Measurements from ENCODE around the gene CLEC17A.
A peak's percentile ranks its signal among the peaks of the same experiment; 100 is the strongest.

The CLEC17A gene

GRCh38 chr19:14553939-14554243, 29.0 kb upstream of the CLEC17A start:
- CTCF ChIA-PET: interaction anchor here (0.6 to 5.0 kb wide), 6 partner anchors 10 to 81 kb away, joined by 3 to 37 read pairs (median 5); no protein-coding TSS in a partner anchor
- no peak overlapping the region for H3K27ac ChIP-seq (ENCODE audit: extremely low read depth, low read depth, low read length)
- peaks cover 0 to 4% of the 10 kb centered on the region in 2 experiments; a peak in 2 of 3 replicates for H3K36me3 ChIP-seq (ENCODE audit: control insufficient read depth in 2 of 2, insufficient read depth in 1 of 2, low read length in 2 of 2)
- peak; percentile 73; the same call in 1 of the 2 replicates for TF ChIP-seq SCRT1 (tag by site-specific recombination; IDR thresholded peaks at IDR 0.05; ENCODE audit: borderline replicate concordance)
- peak; percentile 83 for TF ChIP-seq ZIC2 (tag by site-specific recombination; IDR thresholded peaks at IDR 0.05)
- TF ChIP-seq ZNF513 (tag by site-specific recombination; IDR thresholded peaks at IDR 0.05): no peak
- no peak for TF ChIP-seq ZNF19 (tag by site-specific recombination; IDR thresholded peaks at IDR 0.05; ENCODE audit: low read depth)
- no peak for TF ChIP-seq ZSCAN30 (tag by site-specific recombination; IDR thresholded peaks at IDR 0.05)
- TF ChIP-seq SCRT2 (tag by site-specific recombination; IDR thresholded peaks at IDR 0.05): peak; percentile 93
- no peak for TF ChIP-seq ZNF433 (tag by site-specific recombination; IDR thresholded peaks at IDR 0.05; ENCODE audit: low read depth)
- H3K4me3 ChIP-seq (ENCODE audit: low read depth, low read length): no peak overlapping the region
- peaks cover 8% of the 10 kb centered on the region; the same call in 1 of the 2 replicates for H3K4me1 ChIP-seq (ENCODE audit: control insufficient read depth, insufficient read depth, low read length)
- POLR2A ChIA-PET: interaction anchor here (0.9 to 1.8 kb wide), 4 partner anchors 9 to 37 kb away, joined by 3 to 4 read pairs (median 4); partner anchors contain the start of gene DNAJB1
- no peaks in the 10 kb centered on the region for H3K9me3 ChIP-seq (ENCODE audit: control insufficient read depth, insufficient read depth, low read depth, low read length)

- POLR2A ChIA-PET: interaction anchor here (0.7 to 1.8 kb wide), 5 partner anchors 8 to 37 kb away, joined by 3 to 6 read pairs (median 4); partner anchors contain the start of gene DNAJB1
- Histone ChIP-seq H3K4me1 (ENCODE audit: control insufficient read depth, insufficient read depth, low read length) (peaks cover 8% of the 10 kb centered on the region; the same call in 1 of the 2 replicates), H3K9me3 (ENCODE audit: control insufficient read depth, insufficient read depth, low read depth, low read length) (no peaks in the 10 kb centered on the region), H3K4me3 (ENCODE audit: low read depth, low read length) (no peak overlapping the region), H3K27ac (ENCODE audit: extremely low read depth, low read depth, low read length) (peak overlapping the region; percentile 17; the same call in 1 of the 2 replicates), H3K36me3 (ENCODE audit: control insufficient read depth in 2 of 2, insufficient read depth in 1 of 2, low read length in 2 of 2) (peaks cover 0 to 4% of the 10 kb centered on the region in 2 experiments; a peak in 2 of 3 replicates)
- CTCF ChIA-PET: interaction anchor here (0.5 to 5.0 kb wide), 6 partner anchors 10 to 92 kb away, joined by 3 to 37 read pairs (median 5); no protein-coding TSS in a partner anchor
- TF ChIP-seq ZNF18 (tag by site-specific recombination; IDR thresholded peaks at IDR 0.05): no peak
- no peak for TF ChIP-seq ZNF302 (tag by site-specific recombination; IDR thresholded peaks at IDR 0.05; ENCODE audit: low read depth)
- no peak for TF ChIP-seq ZNF175 (tag by site-specific recombination; IDR thresholded peaks at IDR 0.05)
- TF ChIP-seq ZNF518A (tag by site-specific recombination; conservative IDR thresholded peaks at IDR 0.05; ENCODE audit: low read depth): no peak
- TF ChIP-seq EGR2 (tag by site-specific recombination; IDR thresholded peaks at IDR 0.05; ENCODE audit: low read depth): peak; percentile 73
- TF ChIP-seq ZNF391 (tag by site-specific recombination; IDR thresholded peaks at IDR 0.05; ENCODE audit: borderline replicate concordance, low read depth): no peak
- no peak for TF ChIP-seq ZNF514 (tag by site-specific recombination; IDR thresholded peaks at IDR 0.05)
- no peak for TF ChIP-seq HIC1 (tag by site-specific recombination; IDR thresholded peaks at IDR 0.05)
- no peak for TF ChIP-seq ZNF624 (tag by site-specific recombination; IDR thresholded peaks at IDR 0.05)
- no peak for TF ChIP-seq ZNF629 (tag by site-specific recombination; IDR thresholded peaks at IDR 0.05)
- peak; percentile 94 for TF ChIP-seq ZNF140 (tag by site-specific recombination; IDR thresholded peaks at IDR 0.05)
- TF ChIP-seq KLF17 (tag by site-specific recombination; IDR thresholded peaks at IDR 0.05): no peak
- no peak for TF ChIP-seq ZNF19 (tag by site-specific recombination; IDR thresholded peaks at IDR 0.05; ENCODE audit: low read depth)
- TF ChIP-seq ZNF561 (tag by site-specific recombination; IDR thresholded peaks at IDR 0.05; ENCODE audit: borderline replicate concordance): no peak
- 0 out of 2 replicates have a peak, but pooled peaks have one; percentile 46 for TF ChIP-seq ZNF600 (tag by site-specific recombination; IDR thresholded peaks at IDR 0.05)
- peak; percentile 86 for TF ChIP-seq KLF9 (tag by site-specific recombination; IDR thresholded peaks at IDR 0.05; ENCODE audit: low read depth)
- no peak for TF ChIP-seq ZNF621 (tag by site-specific recombination; IDR thresholded peaks at IDR 0.05)
Observed at GRCh38 chr19:14554382-14554812, 28.5 kb upstream of the CLEC17A start.
